Measurements from ENCODE around the gene NUDT19. TPM values are rescaled to one million over a fixed set of nuclear protein-coding genes. Genes with fewer than 3 reads are reported as not detected.

Gene NUDT19
- total RNA-seq, 1 experiment from 2014 or later, result 26.7 TPM

GRCh38 chr19:32687681-32688080 lies 3.9 kb upstream of the NUDT19 start:
- H2AFZ ChIP-seq, result no peak overlapping the region
- H4K20me1 ChIP-seq (ENCODE audit: insufficient read depth), result no peaks in the 10 kb centered on the region
- no peak overlapping the region for H3K27ac ChIP-seq
- H3K79me2 ChIP-seq (ENCODE audit: low read depth), result peaks cover 7% of the 10 kb centered on the region
- CTCF ChIA-PET, result no interaction called here
- peaks cover 19% of the 10 kb centered on the region for H3K4me1 ChIP-seq (replicated peaks; ENCODE audit: insufficient read depth)
- H3K36me3 ChIP-seq (ENCODE audit: low read depth), result no peaks in the 10 kb centered on the region
- BruUV-seq (replicated peaks), result no TSS peak
- intact Hi-C loops (cut with micrococcal nuclease; ENCODE audit: unreplicated experiment), result no loop called here
- DNase-seq, result no peak
- no peaks in the 10 kb centered on the region for H3K9me2 ChIP-seq (ENCODE audit: insufficient read depth)
- no peak overlapping the region for H3K4me2 ChIP-seq
- POLR2A ChIA-PET (ENCODE audit: unreplicated experiment), result no interaction called here
- peaks cover 5% of the 10 kb centered on the region; the same call in 1 of the 2 replicates for H3F3A ChIP-seq (ENCODE audit: insufficient read depth, low read depth)
- H3K9me3 ChIP-seq (ENCODE audit: insufficient read depth, low read depth), result no peaks in the 10 kb centered on the region
- no peak for TF ChIP-seq EZH2 (IDR thresholded peaks at IDR 0.05; ENCODE audit: low read depth)
- no peak for TF ChIP-seq CTCF (conservative IDR thresholded peaks at IDR 0.05)
- H3K4me3 ChIP-seq, result no peak overlapping the region
- H3K27me3 ChIP-seq (ENCODE audit: insufficient read depth, low read depth), result no peaks in the 10 kb centered on the region

GRCh38 chr19:32688311-32688710 lies 3.3 kb upstream of the NUDT19 start:
- Histone ChIP-seq H3K9me3 (ENCODE audit: insufficient read depth, low read depth) (no peaks in the 10 kb centered on the region), H3K4me1 (replicated peaks; ENCODE audit: insufficient read depth) (peaks cover 18% of the 10 kb centered on the region), H3K27me3 (ENCODE audit: insufficient read depth, low read depth) (no peaks in the 10 kb centered on the region), H3K79me2 (ENCODE audit: low read depth) (peaks cover 13% of the 10 kb centered on the region), H3F3A (ENCODE audit: insufficient read depth, low read depth) (peaks cover 6% of the 10 kb centered on the region; the same call in 1 of the 2 replicates), H3K27ac (no peak overlapping the region), H3K4me3 (no peak overlapping the region), H2AFZ (no peak overlapping the region), H3K4me2 (no peak overlapping the region), H4K20me1 (ENCODE audit: insufficient read depth) (no peaks in the 10 kb centered on the region), H3K9me2 (ENCODE audit: insufficient read depth) (no peaks in the 10 kb centered on the region), H3K36me3 (ENCODE audit: low read depth) (no peaks in the 10 kb centered on the region)
- no peak for DNase-seq
- POLR2A ChIA-PET (ENCODE audit: unreplicated experiment), result no interaction called here
- CTCF ChIA-PET, result no interaction called here
- TF ChIP-seq EZH2 (IDR thresholded peaks at IDR 0.05; ENCODE audit: low read depth) (no peak), CTCF (conservative IDR thresholded peaks at IDR 0.05) (no peak)
- intact Hi-C loops (cut with micrococcal nuclease; ENCODE audit: unreplicated experiment), result no loop called here
- no TSS peak for BruUV-seq (replicated peaks)

GRCh38 chr19:32691952-32692726 lies 518 bp downstream of the NUDT19 start:
- peaks cover 17% of the 10 kb centered on the region; the same call in 1 of the 2 replicates for H3F3A ChIP-seq (ENCODE audit: insufficient read depth, low read depth)
- H4K20me1 ChIP-seq (ENCODE audit: insufficient read depth), result peaks cover 21% of the 10 kb centered on the region
- ChIA-PET POLR2A (ENCODE audit: unreplicated experiment) (interaction anchor here (0.6 to 0.9 kb wide), 3 partner anchors 8 to 92 kb away, joined by 4 to 8 read pairs (median 6); no protein-coding TSS in a partner anchor), CTCF (no interaction called here)
- no peaks in the 10 kb centered on the region for H3K27me3 ChIP-seq (ENCODE audit: insufficient read depth, low read depth)
- H2AFZ ChIP-seq, result peak overlapping the region; percentile 86
- intact Hi-C loops (cut with micrococcal nuclease; ENCODE audit: unreplicated experiment), result loop anchor here (1.0 to 10.0 kb wide), 3 partner anchors 17 to 483 kb away; partner anchors contain the start of genes ANKRD27, CEP89, FAAP24 and RGS9BP
- H3K4me2 ChIP-seq, result peak overlapping the region; percentile 88
- BruUV-seq (replicated peaks), result no TSS peak
- H3K9me3 ChIP-seq (ENCODE audit: insufficient read depth, low read depth), result no peaks in the 10 kb centered on the region
- TF ChIP-seq CTCF (conservative IDR thresholded peaks at IDR 0.05) (no peak), EZH2 (IDR thresholded peaks at IDR 0.05; ENCODE audit: low read depth) (no peak)
- peaks cover 52% of the 10 kb centered on the region for H3K79me2 ChIP-seq (ENCODE audit: low read depth)
- H3K4me1 ChIP-seq (replicated peaks; ENCODE audit: insufficient read depth), result peaks cover 35% of the 10 kb centered on the region
- peak overlapping the region; percentile 68; the same call in 1 of the 2 replicates for H3K27ac ChIP-seq
- peak; percentile 48 to 60 for DNase-seq
- no peaks in the 10 kb centered on the region for H3K9me2 ChIP-seq (ENCODE audit: insufficient read depth)
- peaks cover 4% of the 10 kb centered on the region; the same call in 1 of the 2 replicates for H3K36me3 ChIP-seq (ENCODE audit: low read depth)
- H3K4me3 ChIP-seq, result peak overlapping the region; percentile 85
